GM21515 (cell line): ENCODE data around the gene ABI3BP.

Source experiments
- ATAC-seq: cut with Tn5 transposase; IDR thresholded peaks from one replicate; pipeline ENCODE4 v1.9.1; 2021; ENCODE audit not compliant: unreplicated experiment

Gene ABI3BP

DNA sequence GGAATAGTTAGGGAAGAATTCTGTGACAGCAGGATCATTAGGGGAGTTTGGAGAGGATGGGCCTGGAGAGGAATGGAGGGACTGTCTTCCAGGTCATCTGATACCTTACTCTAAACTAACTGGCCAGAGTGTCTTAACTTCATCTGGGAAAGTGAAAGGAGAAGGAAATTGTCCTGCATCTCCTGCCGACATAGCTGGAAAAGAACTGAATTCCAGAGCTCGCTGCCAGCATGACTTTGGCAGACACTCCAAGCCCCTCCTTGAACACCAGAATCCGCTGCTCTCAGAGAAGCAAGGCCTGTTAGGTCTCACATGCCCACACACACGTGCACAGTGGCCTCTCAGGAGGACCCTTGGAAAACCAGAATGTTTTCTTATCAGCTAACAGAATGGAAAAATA lies 10.5 kb downstream of the ABI3BP start:
- ATAC-seq, result no peak

DNA sequence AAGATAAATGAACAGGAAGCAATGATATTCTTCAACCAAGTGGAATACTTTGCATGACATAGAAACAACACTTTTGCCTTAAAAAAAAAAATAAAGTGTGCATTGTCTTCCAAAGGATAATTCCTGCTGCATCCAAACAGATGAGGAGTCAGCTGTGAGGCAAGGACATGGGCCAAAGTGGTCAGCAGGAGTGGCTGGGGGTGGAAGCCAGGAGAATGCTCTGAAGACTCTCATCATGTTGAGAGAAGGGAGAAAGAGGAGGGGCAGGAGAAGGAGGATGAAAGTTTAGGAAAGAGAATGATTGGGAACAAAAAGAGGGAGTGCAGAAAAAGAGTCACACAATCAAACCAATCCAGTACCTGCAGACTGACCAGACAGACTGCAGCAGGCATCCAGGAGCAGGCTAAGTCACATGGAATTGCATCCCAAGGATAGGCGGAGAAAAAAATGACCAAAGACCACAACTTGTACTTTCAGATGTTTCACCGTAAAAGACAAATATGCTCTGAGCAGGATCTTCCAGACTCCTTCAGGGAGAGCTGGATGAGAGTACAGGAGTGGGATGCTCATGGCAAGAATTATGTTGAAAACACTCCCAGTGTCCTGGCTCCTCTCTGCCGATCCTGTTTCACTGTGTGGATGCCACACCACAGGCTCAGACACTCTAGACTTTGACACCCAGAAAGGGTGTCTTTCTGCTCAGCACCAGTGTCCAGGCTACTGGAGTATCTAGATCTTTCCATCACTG lies 11.9 kb downstream of the ABI3BP start:
- ATAC-seq, result no peak

DNA sequence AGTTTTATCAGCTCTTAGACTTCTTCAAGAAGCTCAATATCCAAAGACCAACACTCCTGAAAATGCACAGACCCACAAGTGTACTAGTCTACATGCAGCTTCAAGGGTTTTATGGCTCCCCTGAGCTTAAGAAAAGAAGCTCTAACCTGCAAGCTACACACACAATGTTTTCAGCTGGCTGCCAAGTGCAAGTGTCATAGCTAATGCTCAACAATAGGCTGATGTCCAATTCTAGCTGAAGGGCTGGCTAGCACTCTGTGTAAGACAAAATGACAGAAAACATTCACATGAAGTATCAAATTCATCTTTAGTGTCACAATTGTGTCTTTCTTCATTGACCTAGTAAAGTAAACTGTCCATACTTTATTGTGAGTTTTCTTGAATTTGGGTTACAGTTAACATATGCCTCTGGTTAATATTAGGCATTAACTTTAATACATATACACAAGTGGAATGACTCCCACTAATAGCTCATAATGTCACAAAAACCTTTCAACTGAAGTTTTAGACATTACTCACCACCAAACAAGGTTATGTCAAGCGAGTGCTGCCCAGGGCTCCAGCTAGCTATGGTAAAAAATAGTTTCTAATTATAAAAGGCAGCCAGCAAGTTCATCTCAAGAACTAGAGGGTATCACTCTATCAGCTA lies 15.1 kb downstream of the ABI3BP start:
- ATAC-seq, result no peak

- no peak for ATAC-seq
These were observed 16.6 kb downstream of the ABI3BP start for GRCh38 chr3:100976611-100977010.

DNA sequence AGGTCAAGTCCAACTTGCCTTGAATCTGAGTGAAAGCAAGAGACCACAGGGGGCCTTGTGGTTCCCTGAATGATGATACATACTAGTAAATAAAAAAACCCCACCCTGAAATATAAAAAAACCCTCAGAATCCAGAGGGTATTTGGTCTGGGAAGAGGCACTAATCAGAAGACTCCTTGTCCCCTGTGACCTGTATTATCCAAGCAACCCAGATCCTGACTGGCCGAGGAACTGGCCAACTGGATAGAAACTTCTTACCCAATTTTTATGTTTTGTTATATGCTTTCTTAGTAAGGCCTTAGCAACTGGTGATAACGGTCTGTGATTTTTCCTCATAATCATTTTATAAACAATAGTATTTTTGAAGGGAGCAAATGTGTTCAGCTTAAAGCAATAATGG lies 17.5 kb downstream of the ABI3BP start:
- ATAC-seq, result no peak

- ATAC-seq, result no peak
These were observed 19.6 kb downstream of the ABI3BP start for GRCh38 chr3:100973594-100973993.

DNA sequence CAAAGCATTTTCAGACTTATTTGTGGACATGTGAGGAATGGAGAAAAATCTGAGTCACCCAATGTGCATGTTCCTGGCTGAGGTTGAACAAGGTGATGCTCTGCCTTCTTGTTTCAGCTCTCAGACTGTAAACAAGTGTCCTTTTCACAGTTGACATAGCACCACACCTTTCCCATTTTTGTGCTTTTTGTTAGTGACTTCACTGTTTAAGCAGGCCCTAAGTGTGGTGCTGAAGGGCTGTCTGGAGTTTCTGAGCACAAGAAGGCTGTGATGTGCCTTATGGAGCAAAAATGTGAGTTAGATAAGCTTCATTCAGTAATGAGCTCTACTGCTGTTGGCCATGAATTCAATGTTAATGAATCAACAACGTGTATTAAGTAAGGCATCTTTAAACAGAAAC lies 20.4 kb downstream of the ABI3BP start:
- ATAC-seq, result no peak

GRCh38 chr3:100972301-100972844 lies 20.8 kb downstream of the ABI3BP start:
- ATAC-seq, result no peak

DNA sequence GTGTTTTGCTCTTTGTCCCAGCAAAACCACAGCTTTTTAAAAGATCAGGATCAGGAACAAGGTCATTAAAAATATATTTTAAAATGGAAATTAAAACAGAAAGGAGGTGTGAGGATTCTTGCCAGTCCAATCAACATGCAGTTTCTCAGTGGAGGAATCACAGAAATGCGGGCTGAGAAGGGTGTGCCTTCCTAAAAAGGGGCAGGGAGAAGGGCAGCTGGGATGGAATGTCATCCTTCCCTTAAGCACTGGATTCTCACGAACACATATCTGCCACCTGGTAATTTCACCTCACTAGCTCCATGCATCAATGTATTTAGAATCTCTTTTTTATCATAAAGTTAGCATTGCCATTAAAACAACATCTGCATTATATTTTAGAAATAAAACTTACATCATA lies 21.4 kb downstream of the ABI3BP start:
- ATAC-seq, result no peak

DNA sequence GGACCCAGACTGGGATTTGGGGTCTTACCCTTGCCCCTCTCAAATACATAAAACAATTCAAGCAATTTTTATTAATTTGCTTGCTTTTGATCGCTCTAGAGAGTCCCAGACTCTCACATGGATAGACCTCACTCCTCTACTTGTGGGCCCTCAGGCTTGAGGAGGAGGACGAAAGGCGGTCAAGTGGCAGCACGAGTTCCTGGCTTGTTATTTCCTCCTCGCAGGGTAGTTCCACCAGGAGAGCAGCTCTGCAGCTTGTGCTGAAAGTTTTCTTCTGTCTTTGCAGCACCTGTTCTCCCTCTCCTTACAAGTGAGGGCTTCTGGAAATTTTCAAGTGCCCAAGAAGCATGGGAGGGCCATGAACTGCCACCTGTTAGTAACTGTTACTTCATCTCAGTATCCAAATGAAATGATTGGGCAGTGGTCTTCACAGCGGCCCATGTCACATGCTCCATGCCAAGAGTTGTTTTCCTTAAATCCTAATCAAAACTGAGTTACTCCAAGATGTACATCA lies 22.7 kb downstream of the ABI3BP start:
- no peak for ATAC-seq

GRCh38 chr3:100968932-100969906 lies 24.0 kb downstream of the ABI3BP start:
- ATAC-seq, result no peak

DNA sequence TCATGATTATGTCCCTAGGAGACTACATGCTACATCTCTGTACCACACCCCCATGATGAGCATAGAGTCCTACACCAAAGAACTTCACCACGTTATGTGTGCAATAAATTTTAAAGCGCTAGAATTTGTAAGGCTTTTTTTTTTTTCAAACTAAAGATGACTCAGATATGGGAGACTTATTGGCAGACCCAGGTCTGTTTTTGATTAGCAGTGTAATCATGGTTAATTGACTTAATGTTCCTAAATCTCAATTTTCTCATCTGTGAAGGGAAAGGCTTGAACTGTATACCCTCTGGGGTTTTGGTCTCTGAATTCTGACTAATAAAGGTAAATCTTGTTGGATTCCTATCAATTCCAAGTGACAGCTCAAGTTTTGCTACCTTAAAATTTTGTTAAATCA lies 26.4 kb downstream of the ABI3BP start:
- ATAC-seq, result no peak

DNA sequence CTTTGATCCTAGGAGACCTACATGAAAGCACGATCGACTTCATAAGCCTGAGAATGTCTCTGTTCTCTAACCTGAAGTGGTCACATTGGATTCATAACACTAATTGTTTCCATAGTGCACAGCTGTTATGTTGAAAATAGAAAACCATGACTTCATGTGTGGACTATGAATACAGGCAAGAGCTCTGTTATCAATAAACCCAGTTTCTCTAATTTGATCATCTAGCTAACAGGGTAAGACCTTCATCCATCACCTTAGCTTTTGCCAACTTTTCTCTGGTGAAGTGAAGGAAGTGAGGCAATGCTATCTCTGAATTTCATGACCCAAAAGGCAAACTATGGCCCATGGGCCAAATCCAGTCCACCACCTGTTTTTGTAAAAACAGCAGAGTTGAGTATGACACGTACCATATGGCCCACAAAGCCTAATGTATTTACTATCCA lies 27.2 kb downstream of the ABI3BP start:
- ATAC-seq, result no peak

DNA sequence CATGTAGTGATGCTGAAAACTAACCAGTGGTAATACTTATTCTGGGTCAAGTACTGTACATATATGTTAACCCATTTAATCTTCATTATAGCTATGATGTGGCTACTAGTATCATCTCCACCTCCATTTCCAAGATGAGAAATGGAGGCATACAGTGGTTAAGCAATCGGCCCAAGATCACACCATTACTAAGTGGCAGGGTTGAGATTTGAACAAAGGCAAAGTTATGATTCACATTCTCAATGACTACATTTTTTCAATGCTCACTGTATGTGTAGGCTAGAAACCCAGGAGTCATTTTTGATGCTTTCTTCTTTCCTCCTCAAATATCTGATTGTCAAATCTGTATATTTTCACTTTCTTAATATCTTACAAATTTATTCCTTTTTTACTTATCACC lies 30.2 kb downstream of the ABI3BP start:
- ATAC-seq, result no peak

- no peak for ATAC-seq
These were observed 35.8 kb downstream of the ABI3BP start for GRCh38 chr3:100957261-100957986.

- no peak for ATAC-seq
These were observed 36.9 kb downstream of the ABI3BP start for GRCh38 chr3:100956276-100956675.

DNA sequence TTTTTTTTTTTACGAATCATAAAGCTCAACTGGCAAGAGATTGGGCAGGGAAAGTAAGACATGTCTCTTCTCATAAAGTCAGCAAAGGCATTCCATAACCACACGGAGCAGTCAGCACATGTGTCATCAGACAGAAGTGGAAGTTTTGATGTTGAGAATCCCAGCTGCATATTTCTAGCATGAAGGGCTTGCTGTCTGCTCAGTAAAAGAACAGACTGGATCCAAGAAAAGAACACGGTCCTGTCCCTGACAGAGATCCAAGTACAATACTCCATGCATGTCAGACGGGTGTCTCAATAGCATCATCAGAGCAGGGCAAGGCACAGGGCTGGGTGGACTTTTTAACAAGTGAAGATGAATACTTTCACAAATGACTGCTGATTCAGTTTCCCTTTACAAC lies 38.2 kb downstream of the ABI3BP start:
- no peak for ATAC-seq

DNA sequence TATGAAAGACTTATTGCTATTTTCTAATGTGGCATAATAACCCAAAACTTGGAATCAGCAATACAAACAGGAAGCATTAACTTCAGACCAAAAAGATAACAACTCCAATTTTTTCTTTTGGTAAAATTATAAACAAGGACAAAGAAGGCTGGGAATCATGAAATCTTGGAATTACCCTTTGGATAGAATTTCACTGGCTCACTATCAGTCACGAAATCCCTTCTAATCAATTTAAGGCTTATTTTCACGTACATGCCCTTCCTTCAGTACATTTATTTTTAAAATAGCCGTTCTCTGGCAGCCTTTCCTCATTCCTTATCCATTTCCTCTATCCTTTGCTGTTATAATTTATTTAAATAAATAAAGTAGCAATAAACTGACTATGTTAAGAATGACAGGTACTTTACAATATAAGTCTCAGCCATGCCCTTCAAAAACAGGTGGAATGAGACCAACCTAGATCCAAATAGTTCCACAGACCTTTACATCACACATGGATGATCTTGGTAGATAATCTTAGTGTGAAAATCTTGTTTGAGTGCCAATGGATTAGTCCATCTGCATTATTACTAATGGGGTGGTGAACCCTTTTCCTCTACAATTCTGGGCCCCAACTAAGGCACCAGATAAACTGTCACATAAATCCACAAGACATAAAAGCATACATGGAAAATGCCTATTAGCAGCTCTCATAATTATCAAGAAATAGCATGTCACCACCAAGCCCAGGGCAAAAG lies 38.9 kb downstream of the ABI3BP start:
- no peak for ATAC-seq

DNA sequence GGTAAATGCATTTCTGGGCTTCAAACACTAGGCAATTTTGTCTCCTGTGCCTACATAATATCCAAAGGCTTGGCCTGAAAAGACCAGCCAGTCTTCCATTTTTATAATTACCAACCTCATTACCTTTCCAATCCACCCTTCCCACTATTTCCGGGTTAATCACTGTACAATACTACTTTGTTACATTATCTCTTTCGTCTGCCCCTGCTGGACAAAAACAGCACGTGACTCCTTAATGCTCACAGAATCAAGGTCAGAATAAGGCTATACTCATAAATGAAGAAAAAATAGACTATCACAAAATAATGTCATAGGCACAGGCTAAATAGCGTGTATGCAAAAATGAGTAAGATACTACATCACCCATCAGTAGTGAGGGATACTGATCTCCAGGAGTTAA lies 40.1 kb downstream of the ABI3BP start:
- ATAC-seq, result no peak

DNA sequence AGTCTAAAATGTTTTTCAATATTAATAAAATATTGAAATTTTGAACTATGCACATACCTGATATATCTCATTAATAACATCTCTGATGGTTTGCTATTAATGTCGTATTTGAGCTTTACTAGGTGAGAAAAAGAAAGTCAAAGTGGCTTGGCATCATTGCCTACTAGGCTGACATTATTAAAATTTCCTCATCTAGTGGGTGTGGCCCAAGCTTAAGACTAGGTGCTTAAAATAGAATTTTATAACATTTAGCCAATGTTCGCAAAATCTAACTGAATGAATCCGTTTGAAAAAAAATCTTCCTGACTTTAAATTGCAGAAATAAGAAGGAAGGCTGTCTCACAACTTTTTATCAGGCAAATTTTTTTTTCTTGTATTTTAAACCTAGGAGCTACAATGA lies 46.1 kb downstream of the ABI3BP start:
- no peak for ATAC-seq
